Keratinocyte (primary cell): ENCODE data around the gene KIF25. TPM values are rescaled to one million over a fixed set of nuclear protein-coding genes. Genes with fewer than 3 reads are reported as not detected.

Experiments used
- DNase-seq: peaks from one replicate; pipeline ENCODE4 v3.0.0-alpha.2; 2011; ENCODE audit warnings: low read depth, missing footprints, low spot score
- FAIRE-seq: peaks from 2 replicates; lab custom pipeline; 2011; peaks lifted over from hg19 to GRCh38; lab: Jason Lieb, UNC
- H2AFZ ChIP-seq: 2 replicates; pipeline ENCODE4 v1.6.0; 2012; ENCODE audit warnings: low read length, control low read depth, inconsistent platforms; ENCODE audit not compliant: control insufficient read depth
- H3K27ac ChIP-seq: 2 replicates; pipeline ENCODE4 v1.5.1; 2011; ENCODE audit warnings: low read length; ENCODE audit not compliant: control insufficient read depth, insufficient read depth
- H3K27me3 ChIP-seq: 3 replicates; pipeline ENCODE4 v1.6.0; 2011; ENCODE audit warnings: low read length; ENCODE audit not compliant: control insufficient read depth, insufficient read depth; ENCODE audit errors: extremely low read depth
- H3K36me3 ChIP-seq, 2 experiments: 2 replicates in 1 of 2; 3 replicates in 1 of 2; pipeline ENCODE4 v1.5.1; 2011; ENCODE audit warnings: low read length in 2 of 2, mild to moderate bottlenecking in 1 of 2; ENCODE audit not compliant: control insufficient read depth in 2 of 2, insufficient read depth in 2 of 2; ENCODE audit errors: extremely low read depth in 1 of 2
- H3K4me1 ChIP-seq: 3 replicates; pipeline ENCODE4 v1.5.1; 2011; ENCODE audit warnings: low read length; ENCODE audit not compliant: control insufficient read depth, insufficient read depth; ENCODE audit errors: extremely low read depth
- H3K4me2 ChIP-seq: 3 replicates; pipeline ENCODE4 v1.6.0; 2011; ENCODE audit warnings: low read depth, low read length; ENCODE audit not compliant: control insufficient read depth, insufficient read depth; ENCODE audit errors: extremely low read depth
- H3K4me3 ChIP-seq, 3 experiments: fragments of 200-600 bp in 1 of 3; sonication (generic) in 1 of 3; 2 replicates in 2 of 3; 3 replicates in 1 of 3; pipeline ENCODE4 v1.5.1; 2011 to 2016; ENCODE audit warnings: low read length in 3 of 3, mild to moderate bottlenecking in 3 of 3, control low read depth in 2 of 3, inconsistent platforms in 1 of 3, low read depth in 1 of 3, mixed read lengths in 1 of 3, mixed run types in 1 of 3, moderate library complexity in 1 of 3; ENCODE audit not compliant: control insufficient read depth in 2 of 3, insufficient read depth in 2 of 3; ENCODE audit errors: extremely low read depth in 1 of 3
- H3K79me2 ChIP-seq: 2 replicates; pipeline ENCODE4 v1.6.0; 2012; ENCODE audit warnings: low read length; ENCODE audit not compliant: control insufficient read depth, insufficient read depth
- H3K9ac ChIP-seq: 3 replicates; pipeline ENCODE4 v1.6.0; 2011; ENCODE audit warnings: low read length; ENCODE audit not compliant: control insufficient read depth, insufficient read depth; ENCODE audit errors: extremely low read depth
- H3K9me1 ChIP-seq: 3 replicates; pipeline ENCODE4 v1.6.0; 2011; ENCODE audit warnings: low read length; ENCODE audit not compliant: control insufficient read depth, insufficient read depth; ENCODE audit errors: extremely low read depth
- H3K9me3 ChIP-seq: 2 replicates; pipeline ENCODE4 v1.5.1; 2012; ENCODE audit warnings: low read depth, low read length; ENCODE audit not compliant: control insufficient read depth
- H4K20me1 ChIP-seq: 3 replicates; pipeline ENCODE4 v1.6.0; 2011; ENCODE audit warnings: low read length; ENCODE audit not compliant: control insufficient read depth, insufficient read depth; ENCODE audit errors: extremely low read depth
- EZH2 ChIP-seq: IDR thresholded peaks from one replicate; pipeline ENCODE4 v1.6.1; 2012; ENCODE audit warnings: inconsistent platforms, mild to moderate bottlenecking, low read length, moderate library complexity
- dilution Hi-C: fragments of 300-500 bp; cut with MboI; formaldehyde crosslinking; loops from one replicate; pipeline ENCODE4 v1.7.0; 2020; ENCODE audit warnings: low sequenced_read_pairs; ENCODE audit not compliant: extremely low pct_ligation_motif_present
- polyA plus RNA-seq, 5 experiments: library from polyadenylated mRNA; depleted of rRNA in 3 of 5; stranded (reverse) in 3 of 5; stranded (forward) in 1 of 5; unstranded in 1 of 5; fragments of >200 nt; gene quantifications; 1 replicate in 1 of 5; 2 replicates in 3 of 5; 3 replicates in 1 of 5; pipeline versions ENCODE4 v1.2.1 to v1.2.3, GENCODE V29; 2011 to 2012; ENCODE audit warnings: missing spikeins in 2 of 5, low read depth in 1 of 5, low replicate concordance in 1 of 5
- TF ChIP-seq, protein P1 (sequence below), 3 experiments: IDR thresholded peaks in 1 of 3; conservative IDR thresholded peaks in 1 of 3; optimal IDR thresholded peaks in 1 of 3; 2 replicates in 2 of 3; 3 replicates in 1 of 3; pipeline versions ENCODE3 to v1.5.1; 2011; ENCODE audit warnings: low read length in 3 of 3, mild to moderate bottlenecking in 3 of 3, moderate library complexity in 2 of 3, control low read depth in 1 of 3, inconsistent platforms in 1 of 3; ENCODE audit not compliant: insufficient read depth in 2 of 3; ENCODE audit errors: extremely low read depth in 1 of 3

The KIF25 gene
- polyA plus RNA-seq, 1 donor (not counting 4 experiments of a cell fraction or from before 2014, with no cell fraction given), result not detected

DNA sequence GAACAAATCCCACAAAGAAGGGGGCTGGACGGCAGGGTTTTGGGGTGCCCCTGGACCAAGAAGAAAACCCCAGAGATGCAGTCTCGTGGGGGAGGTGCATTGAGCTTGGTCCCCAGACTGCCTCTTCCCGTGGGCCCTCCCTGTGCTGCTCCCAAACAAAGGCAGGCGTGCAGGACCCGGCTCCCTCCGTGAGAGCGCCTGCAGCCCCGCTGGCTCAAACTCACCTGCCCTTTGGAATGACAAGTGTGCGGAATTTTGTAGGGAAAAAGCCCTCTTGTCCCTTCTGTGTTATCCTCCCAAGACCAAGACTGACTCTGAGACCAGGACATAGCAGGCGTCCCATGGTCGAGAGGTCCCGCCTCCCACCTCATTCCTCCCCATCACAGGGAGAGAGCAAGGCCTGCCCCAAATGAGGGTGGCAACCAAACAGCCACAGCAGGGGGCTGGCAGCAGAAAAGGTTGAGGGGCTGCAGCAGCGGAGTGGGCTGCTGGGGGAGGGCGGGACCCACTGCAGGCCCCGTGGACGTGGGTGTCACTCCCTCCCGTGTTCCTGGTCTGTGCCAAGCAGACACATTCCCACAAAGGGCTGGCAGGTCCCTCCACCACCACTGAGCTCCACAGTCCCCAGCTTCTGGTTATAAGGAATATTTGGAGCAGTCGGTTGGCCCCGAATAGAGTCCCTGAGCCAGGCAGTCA, 87.1 kb downstream of the KIF25 start:
- Histone ChIP-seq H3K79me2 (no peaks in the 10 kb centered on the region), H3K9me1 (no peaks in the 10 kb centered on the region), H2AFZ (no peak overlapping the region), H3K4me3 (no peak overlapping the region), H3K27me3 (peaks cover 6% of the 10 kb centered on the region), H3K4me1 (no peaks in the 10 kb centered on the region), H3K4me2 (no peak overlapping the region), H3K9ac (no peak overlapping the region), H3K36me3 (no peaks in the 10 kb centered on the region), H4K20me1 (no peaks in the 10 kb centered on the region), H3K27ac (no peak overlapping the region), H3K9me3 (no peaks in the 10 kb centered on the region)
- dilution Hi-C loops, result no loop called here
- TF ChIP-seq, protein P1, sequence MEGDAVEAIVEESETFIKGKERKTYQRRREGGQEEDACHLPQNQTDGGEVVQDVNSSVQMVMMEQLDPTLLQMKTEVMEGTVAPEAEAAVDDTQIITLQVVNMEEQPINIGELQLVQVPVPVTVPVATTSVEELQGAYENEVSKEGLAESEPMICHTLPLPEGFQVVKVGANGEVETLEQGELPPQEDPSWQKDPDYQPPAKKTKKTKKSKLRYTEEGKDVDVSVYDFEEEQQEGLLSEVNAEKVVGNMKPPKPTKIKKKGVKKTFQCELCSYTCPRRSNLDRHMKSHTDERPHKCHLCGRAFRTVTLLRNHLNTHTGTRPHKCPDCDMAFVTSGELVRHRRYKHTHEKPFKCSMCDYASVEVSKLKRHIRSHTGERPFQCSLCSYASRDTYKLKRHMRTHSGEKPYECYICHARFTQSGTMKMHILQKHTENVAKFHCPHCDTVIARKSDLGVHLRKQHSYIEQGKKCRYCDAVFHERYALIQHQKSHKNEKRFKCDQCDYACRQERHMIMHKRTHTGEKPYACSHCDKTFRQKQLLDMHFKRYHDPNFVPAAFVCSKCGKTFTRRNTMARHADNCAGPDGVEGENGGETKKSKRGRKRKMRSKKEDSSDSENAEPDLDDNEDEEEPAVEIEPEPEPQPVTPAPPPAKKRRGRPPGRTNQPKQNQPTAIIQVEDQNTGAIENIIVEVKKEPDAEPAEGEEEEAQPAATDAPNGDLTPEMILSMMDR (optimal IDR thresholded peaks at IDR 0.05 in 1 of 3, IDR thresholded peaks at IDR 0.05 in 1 of 3, conservative IDR thresholded peaks at IDR 0.05 in 1 of 3; ENCODE audit: extremely low read depth in 1 of 3, insufficient read depth in 2 of 3, low read length in 3 of 3), result no peak
- TF ChIP-seq EZH2, result no peak
- DNase-seq (no peak), FAIRE-seq (no peak)

DNA sequence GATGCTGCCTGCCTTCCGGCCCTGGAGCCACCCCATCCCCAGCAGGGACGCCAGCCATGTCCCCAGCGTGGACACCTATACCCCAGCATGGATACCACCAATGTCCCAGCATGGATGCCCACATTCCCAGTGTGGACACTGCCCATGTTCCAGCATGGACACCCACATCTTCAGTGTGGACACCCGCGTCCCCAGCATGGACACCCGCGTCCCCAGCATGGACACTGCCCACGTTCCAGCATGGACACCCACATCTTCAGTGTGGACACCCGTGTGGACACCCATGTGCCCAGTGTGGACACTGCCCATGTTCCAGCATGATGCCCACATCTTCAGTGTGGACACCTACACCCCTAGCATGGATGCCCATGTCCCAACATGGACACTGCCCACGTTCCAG, 88.6 kb downstream of the KIF25 start:
- Histone ChIP-seq H3K4me3 (no peak overlapping the region), H3K27me3 (peaks cover 6% of the 10 kb centered on the region), H4K20me1 (no peaks in the 10 kb centered on the region), H2AFZ (no peak overlapping the region), H3K9me3 (no peaks in the 10 kb centered on the region), H3K9me1 (no peaks in the 10 kb centered on the region), H3K36me3 (no peaks in the 10 kb centered on the region), H3K9ac (no peak overlapping the region), H3K79me2 (no peaks in the 10 kb centered on the region), H3K27ac (no peak overlapping the region), H3K4me1 (no peaks in the 10 kb centered on the region), H3K4me2 (no peak overlapping the region)
- DNase-seq (no peak), FAIRE-seq (no peak)
- TF ChIP-seq EZH2, result no peak
- TF ChIP-seq, protein P1 (optimal IDR thresholded peaks at IDR 0.05 in 1 of 3, IDR thresholded peaks at IDR 0.05 in 1 of 3, conservative IDR thresholded peaks at IDR 0.05 in 1 of 3; ENCODE audit: extremely low read depth in 1 of 3, insufficient read depth in 2 of 3, low read length in 3 of 3), result no peak
- dilution Hi-C loops, result no loop called here
